NCI-H748 treated with DMSO at 0.1 percent for 48 hours (cell line): Measurements from ENCODE around the gene FBXO42.
"Not testable (repeated sequence)": the region's sequence is repeated elsewhere in the genome, so short reads cannot be mapped to it uniquely, and the experiment has no call there.

ENCODE experiments used
- DNase-seq: peaks from one replicate; lab custom pipeline; 2025; lab: John Stamatoyannopoulos, UW

Gene FBXO42

DNA sequence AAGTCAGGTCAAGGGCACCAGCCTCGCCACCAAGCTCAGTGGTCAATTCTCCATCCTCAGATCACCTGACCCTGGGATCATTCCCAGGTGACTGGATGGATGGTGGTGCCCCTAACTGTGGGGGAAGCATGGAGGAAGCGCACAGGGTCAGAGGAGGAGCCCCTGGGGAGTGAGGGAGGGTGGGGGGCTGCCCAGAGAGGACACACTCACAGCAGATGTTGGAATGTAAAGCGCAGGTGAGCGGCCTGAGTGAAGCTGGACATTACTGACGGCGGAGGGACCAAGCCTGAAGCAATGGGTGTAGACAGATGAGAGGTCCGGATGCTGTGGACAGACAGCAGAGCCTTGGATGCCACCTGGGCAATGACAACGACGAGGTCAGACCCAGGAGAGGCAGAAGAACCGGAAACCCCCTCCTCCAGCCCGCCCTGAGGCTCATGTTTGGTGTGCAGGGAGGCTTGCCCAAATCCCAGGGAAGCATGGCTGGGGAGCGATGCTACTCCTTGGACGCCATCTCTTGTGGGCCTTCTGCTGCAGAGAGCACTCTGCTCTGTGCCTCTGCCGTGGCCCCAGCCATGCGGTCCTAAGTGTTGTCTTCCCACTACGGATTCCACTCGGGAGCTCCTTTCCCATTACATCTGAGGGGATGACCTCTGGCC is 109.6 kb downstream of the FBXO42 start:
- DNase-seq = no peak

DNA sequence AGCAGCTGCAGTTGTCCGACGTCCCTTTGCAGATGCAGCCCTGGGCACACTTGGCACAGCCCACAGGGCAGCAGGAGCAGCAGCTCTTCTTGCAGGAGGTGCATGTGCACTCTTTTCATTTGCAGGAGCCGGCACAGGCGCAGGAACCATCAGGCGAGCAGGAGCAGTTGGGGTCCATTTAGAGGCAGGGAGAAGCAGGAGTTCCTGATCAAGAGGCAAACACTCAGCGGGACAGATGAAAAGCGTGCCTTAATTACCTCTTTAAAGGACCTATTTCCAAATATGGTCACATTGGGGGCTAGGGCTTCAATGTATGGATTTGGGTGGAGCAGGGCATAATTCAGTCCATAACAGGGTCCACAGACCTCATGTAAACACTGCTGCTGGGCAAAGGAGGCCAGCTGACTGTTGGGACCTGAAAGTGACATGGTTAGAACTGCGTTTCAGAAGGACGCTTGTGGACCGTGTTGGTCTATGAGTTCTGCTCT is 111.0 kb downstream of the FBXO42 start:
- peak; percentile 38 for DNase-seq

DNA sequence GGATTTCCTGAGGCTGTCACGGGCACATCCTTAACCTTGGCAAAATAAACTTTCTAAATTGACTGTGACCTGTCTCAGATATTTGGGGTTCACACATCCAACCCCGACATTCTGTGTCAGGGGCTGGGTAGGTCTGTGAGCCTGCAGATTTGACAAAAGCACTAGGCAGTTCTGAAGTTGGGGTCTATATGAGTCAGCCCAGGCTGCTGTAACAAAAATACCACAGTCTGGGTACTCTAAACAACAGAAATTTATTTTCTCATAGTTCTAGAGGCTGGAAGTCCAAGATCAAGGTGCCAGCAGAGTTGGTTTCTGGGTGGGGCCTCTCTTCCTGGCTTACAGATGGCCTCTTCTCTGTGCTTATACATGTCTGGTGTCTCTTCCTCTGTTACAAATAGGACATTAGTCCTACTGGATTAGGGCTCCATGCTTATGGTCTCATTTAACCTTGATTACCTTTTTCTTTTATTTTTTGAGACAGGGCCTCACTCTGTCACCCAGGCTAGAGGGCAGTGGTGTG is 112.2 kb downstream of the FBXO42 start:
- no peak for DNase-seq

DNA sequence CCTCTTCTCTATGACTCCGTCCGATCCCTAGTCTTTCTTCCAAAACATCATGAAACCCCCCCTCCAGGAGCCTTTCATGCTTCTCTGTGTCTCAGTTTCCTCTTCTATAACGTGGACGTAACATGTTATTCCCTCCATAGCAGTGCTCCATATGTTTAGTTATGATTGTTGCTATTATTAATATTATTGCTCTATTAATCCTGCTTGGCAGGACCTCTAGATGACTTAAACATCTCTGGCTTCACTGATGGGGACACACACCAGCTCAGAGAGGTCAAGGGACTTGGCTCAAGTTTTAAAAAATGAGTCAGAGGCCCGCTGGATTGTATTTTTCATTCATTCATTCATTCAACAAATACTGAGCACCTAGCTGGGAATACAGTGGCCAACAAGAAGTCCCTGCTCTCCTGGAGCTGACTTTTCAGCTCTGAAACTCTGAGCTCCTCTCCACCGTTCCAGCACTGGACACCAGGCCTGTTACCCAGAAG is 114.9 kb downstream of the FBXO42 start:
- no peak for DNase-seq

DNA sequence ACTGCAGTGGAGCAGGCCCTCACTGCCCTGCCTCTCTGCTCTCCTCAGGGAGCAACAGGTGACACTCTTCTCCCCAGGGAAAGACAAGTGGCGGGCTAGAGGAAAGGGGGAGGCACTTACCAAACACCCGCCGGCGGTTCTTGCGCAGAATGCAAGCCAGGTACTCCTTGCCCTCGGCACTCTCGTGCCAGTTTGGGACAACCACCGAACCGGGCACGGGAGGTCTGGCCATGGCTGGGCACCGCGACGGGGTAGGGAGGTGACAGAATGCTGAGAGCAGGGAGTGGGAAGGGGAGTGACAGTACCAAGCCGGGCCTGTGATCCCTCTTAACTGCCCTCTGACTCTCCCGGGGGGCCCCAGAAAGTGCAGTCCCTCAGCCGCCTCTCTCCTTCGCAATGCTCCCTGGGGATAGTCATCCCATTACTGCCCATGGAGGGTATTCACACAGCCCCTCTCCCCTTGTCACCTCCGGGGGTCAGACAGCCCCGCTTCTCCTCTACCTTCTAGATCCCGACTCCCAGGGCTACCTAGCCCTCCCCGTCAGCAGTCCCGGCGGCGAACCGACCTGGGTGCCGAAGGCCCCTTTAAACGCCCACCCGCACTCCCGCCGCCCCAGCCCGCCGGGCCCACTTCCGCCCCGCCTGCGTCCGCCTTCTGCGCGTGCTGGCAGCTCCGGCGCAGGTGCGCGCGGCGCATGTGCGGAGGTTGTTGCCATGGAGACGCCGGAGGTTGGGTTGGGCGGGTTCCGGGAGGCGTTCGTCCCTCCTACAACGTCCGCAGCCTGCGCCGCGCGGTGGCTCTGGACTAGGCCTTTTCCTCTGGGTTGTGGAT is 115.6 kb downstream of the FBXO42 start, which contains the start of gene CPLANE2:
TSS of gene CPLANE2 (minus strand) at position 673 of the 832 bp plus-strand sequence. CDS start at position 232, 441 bp downstream.
- DNase-seq = peak; percentile 68

DNA sequence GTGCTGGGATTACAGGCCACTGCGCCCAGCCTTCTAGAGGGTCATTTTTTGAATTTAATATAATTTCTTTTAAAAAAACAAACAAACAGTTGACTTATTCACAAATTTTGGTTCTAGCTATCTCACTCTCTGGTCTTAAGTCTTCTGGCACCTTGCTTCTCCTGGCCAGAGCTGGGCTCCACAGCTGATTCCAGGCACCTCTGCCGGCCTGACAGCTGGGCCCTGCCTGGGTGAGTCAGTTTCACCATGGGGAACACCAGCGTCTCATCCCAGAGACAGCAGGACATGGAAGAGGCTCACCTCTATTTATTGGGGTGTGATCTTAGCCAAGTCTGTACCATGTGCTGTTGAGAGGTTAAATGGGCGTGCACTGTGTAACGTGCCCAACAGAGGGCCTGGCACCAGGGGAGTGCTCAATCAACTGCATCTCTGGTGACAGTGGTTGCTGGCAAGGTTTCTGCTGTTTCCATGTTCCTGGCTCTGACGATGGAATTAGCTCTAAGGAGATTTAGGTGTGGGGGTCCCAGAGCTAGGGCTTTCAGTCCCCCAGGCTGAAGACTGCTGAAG is 116.3 kb downstream of the FBXO42 start:
- DNase-seq = peak; percentile 8

DNA sequence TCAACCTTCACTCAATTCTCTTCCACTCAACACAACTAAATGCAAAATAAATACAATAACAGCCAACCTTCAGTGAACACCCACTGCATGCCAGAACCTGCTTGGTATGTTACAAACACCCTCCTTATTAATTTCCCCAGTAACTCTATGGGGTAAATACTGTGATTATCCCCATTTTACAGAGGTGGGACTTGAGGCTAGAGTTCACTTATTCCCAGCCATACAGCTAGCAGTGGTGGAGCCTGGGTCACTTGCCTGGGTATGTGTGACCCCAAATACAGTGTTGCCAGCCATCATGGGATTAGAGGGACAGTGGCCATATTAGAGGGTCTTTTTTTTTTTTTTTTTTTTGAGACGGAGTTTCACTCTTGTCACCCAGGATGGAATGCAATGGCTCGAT is 116.9 kb downstream of the FBXO42 start:
- DNase-seq = no peak

DNA sequence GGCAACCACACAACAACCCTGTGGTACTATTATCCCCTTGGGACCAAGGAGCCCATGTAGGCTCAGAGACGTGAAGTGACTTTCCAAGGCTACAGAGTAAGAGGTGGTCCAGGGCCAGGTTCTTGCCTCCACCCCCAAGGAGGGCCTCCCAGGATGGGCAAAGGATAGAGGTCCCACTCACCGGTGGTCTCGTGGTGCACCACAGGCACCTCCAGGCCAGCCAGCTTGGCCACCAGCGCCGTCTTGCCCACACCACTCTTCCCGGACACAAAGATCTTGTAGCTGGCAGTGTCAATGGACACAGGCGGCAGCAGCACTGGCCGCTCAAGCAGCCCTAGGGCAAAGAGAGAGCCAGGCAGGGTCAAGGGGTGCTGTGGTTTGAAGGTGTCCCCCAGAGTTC is 118.8 kb downstream of the FBXO42 start:
- no peak for DNase-seq

DNA sequence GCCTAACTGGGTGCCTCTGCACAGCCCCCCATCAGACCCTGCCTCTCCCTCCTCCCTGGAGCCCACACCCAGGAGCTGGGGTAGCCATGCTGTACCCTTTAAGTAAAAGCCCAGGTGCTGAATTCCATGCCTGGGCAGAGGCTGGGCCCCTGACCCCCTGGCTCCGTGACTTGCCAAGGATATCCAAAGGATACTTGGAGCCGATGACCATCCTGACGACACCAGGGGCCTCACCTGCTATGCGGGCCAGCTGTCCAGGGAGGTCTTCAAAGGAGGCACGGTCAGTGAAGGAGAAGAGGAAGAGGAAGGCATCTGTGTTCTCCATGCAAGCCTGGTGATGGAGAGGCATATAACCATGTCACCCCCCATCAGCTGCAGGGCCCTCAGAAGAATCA is 120.0 kb downstream of the FBXO42 start:
- DNase-seq = no peak

DNA sequence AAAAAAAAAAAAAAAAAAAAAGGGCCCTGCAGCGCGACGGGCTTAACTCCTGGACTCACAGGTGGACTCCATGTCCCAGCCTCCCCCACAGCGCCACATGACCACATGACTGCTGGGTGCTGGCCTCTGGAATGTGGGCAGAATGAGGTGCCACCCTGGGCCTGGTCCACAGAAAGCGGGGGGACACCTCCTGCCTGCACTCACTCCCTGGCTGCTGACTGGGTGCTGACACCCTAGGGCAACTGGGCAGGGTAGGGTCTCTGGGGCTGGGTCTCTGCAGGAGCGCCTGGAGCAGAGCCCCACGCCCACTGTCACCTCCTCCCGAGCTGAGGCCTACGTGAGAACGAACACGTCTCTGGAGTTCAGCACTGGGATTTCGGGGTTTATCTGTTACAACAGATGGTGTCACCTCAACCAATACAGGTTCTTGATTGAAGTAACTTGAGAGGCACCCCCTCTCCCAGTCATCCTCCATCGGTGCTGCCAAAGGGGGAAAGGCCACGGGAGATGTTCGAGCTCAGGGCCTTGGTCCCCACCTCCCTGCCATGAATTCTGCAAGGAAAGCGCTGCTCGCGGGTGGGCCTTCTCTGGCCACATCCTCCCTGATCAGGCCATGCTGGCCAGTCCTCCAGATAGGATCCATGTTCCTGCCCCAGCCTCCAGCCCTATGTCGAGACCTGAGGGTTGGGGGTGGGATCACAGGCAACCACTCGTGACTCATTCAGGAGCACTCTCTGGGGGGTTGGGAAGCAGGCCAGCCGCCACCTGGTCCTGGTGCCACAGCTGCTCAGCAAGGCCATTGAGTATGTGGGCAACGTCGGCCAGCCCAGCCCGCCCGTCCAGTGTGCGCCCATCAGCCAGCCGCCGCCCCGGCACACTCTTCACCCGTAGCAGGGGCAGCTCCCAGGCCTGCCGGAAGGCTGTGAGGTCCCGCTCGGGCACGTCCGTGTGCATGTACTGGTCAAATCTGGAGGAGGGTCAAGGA is 120.7 kb downstream of the FBXO42 start:
- no peak for DNase-seq

DNA sequence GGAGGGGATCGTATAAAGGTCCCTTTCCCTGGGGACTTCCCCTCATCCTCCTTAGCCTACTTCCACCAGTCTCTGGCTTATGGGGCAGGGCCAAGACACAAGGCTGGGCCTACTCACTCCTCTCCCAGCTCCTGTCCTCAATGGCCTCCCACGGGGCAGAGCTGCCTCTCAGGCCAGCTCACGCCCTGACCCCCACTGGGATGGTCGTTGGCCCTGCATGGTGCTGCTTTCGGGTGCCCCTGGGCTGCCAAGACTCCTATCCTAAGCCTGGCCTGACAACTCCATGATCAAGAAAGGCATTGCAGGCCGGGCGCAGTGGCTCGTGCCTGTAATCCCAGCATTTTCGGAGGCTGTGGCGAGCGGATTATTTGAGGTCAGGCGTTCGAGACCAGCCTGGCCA is 121.5 kb downstream of the FBXO42 start:
- no peak for DNase-seq

DNA sequence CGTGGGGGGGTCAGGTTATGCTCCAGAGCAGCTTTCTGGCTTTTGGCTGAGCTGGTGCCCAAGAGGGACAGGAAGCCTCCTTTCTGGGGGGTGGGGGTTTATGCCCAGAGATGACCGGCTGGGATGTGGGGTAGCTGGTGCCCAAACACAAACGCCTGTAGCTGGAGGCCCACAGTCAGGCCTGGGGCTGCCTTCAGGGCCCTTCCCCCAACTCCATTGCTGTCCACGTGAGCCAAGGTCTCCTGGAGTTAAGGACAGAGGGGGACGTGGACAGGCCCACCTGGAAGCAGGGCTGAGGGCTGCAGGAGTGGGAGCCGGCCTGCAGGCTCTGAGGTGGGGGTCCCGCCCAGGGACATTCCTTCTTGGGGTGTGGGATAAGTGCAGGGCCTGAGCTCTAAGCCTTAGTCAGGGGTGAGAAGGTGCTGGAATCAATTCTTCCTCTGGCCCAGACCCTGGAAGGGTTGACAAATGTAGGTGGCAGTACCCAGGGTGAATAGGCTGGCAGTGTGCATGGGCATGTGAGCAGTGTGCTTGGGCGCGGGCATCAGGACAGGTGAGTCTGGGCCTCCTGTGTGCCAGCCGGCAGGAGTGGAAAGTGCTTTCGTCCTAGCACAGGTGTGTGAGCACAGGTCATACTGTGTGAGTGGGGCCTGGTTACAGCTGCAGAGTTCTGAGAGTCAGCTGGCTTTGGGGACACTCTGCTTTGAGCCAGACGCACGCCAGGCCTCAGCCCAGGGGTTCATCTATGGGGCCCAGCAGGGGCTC is 122.1 kb downstream of the FBXO42 start:
- DNase-seq = no peak

DNA sequence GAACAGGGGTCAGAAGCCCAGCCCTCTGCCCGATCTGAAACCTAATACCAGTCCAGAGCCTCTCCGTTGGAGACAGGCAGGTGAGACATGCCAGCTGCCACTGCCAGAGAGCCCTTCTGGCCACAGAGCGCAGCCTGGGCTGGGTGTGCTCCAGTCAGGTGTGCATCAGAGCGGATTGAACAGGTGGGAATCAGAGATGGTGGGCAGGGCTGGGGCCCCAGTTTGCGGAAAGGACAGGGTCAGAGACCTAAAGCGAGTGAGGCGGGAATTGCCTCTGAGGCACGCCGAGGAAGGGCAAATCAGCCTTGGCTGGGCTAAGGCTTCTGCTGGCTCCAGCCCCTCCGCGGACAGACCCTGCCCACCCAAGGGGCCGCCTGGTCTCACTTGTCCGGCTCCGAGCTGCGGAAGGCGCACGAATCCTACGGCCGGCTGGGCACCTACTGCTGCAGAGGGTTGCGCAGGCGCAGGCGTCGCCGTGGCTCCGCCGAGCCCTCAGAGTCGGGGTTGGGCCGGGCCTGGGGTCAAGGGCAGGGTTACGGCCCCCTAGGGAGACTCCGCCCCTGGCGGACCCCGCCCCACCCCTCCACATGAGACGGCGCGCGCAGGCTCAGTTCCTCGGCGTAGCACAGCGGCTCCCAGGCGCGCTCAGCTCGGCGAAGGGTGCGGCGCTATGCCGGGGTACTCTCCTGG is 125.6 kb downstream of the FBXO42 start:
- no peak for DNase-seq

DNA sequence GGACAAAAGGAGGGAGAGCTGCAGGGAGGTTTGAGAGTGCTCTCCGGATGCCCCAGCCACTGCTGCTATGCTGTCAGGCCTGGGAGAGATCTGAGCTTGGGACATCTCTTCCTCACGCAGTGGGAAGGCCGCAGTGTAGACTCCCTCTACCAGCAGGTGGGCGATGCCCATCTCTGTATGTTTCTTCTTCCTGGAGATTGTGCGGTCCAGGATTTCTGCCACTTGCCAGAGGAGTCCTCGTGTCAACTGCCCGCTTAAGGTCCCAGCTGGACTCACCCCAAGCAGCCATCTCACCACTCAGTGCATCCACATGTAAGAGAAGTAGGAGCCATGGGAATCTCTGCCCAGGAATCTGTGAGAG is 126.2 kb downstream of the FBXO42 start:
- no peak for DNase-seq

DNA sequence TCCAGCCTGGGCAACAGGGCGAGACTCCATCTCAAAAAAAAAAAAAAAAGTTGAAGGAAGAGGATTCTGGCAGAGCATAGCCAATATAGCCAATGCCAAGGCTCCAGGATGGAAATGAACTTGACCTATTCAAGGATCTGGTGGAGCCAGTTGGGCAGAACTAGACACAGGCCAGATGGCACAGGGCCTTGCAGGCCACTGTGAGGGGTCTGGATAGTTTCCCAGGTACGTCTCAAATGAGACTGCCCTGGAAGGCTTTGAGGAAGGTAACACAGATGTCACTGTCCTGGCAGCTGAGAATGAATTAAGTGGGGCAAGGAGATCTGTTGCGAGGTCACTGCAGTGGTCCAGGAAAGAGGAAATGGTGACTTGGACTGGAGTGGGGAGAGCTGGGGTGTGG is 127.8 kb downstream of the FBXO42 start:
- no peak for DNase-seq

DNA sequence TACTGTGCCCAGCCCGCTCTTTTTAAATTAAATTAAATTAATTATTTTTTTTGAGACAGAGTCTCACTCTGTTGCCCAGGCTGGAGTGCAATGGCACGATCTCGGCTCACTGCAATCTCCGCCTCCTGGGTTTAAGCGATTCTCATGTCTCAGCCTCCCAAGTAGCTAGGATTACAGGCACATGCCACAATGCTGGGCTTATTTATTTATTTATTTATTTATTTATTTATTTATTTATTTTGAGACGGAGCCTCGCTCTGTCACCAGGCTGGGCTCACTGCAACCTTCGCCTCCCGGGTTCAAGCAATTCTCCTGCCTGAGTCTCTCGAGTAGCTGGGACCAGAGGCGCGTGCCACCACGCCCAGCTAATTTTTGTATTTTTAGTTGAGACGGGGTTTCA is 129.6 kb downstream of the FBXO42 start:
- not testable (repeated sequence) for DNase-seq

DNA sequence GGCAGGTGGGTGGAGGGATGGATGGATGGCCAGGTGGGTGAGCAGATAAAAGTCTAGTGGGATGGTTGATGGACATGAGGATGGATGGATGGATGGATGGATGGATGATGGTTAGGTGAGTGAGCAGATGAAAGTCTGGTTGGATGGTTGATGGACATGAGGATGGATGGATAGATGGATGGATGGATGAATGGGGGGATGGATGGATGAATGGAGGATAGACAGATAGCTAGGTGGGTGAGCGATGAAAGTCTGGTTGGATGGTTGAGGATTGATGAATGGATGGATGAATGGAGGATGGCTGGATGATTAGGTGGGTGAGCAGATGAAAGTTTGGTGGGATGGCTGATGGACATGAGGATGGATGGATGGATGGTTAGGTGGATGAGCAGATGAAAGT is 130.8 kb downstream of the FBXO42 start:
- no peak for DNase-seq

DNA sequence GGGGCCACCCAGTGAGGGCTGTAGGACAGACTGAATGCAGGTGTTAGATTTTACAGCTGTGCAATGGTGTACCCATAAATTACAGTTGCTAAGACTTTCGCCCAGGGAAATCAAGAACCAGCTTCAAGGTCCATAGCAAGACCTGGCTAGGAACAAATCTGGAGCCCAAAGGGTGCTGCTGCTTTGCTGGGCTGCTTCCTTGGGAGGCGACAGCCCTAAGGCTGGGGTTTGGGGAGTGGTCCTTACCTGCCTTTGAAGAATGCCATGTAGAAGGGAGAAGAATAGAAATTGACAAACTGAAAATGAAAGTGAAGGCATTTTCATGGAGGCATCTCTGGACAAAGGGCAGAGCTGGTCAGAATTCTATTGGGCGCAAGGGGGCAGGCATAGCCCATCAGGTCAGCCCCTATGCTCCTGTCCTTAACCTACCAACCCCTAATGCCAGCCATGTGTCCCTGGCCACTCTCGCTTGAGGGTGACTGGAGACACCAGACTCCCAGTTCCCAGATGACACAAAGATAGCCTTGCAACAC is 132.2 kb downstream of the FBXO42 start:
- no peak for DNase-seq

DNA sequence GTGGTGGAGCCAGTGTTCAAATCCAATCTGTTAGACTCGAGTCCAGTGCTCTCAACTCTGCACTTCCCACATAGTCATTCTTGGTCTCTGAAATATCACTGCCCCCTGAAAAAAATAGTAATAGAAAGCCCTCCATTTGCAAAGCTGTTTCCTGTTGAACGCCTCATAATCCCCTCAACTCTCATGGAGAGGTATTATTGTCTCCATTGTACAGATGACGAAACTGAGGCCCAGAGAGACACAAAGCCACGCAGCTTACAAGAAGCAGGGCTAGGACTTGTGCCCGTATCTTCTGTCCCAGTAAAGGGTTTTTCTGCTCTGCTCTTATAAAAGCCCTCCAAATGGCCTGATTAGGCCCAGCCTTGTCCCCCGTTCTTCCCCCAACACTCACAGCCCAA is 133.6 kb downstream of the FBXO42 start:
- no peak for DNase-seq
